ENCODE results near the gene CD74. TPM values are rescaled to one million over a fixed set of nuclear protein-coding genes. Genes with fewer than 3 reads are reported as not detected.
A peak's percentile ranks its signal among the peaks of the same experiment; 100 is the strongest.
"Not testable (repeated sequence)": the region's sequence is repeated elsewhere in the genome, so short reads cannot be mapped to it uniquely, and the experiment has no call there.

CD74 gene
- 100 to 1,000 TPM; 395 to 407 TPM for total RNA-seq

DNA sequence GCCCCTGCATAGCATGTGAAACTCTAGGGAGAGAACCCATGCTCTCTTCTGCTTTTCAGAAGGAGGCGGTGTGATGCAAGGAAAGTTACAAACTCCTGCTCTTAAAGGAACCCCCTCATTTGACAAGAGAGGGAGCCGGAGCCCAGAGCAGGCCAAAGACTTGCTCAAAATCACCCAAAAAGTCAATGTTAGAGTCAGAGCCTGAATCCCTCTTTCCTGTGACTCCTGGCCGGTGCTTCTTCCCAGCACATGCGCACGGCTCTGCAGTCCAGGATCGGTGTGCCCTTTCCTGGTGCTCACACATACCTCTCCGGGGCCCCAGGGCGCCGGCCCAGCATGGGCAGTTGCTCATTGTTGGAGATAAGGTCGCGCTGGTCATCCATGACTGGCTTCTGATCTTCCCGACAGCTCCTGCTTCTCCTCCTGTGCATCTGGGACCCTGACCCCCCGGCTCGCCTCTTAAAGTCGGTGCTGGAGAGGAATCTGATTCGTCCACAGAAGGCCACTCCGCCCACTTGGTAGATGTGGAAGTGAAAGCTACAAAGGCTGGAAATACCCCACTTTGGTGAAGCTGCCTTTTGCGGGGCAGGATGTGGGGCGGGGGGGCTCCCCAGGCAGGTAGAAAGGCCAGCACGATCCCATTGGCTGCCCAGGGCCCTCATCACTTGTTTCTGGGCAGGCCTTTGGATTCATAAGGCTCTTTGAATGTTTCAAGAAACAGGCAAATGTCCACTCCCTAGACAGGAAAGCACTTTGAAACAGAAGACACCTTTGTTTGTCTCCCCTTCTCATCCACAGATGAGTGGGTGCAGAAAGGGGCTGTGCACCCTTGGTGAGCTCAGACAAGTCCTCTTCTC is at the start of gene CD74:
TSS of gene CD74 (minus strand) at position 592 of the 857 bp plus-strand sequence. CDS start at position 431, 161 bp downstream.
- peak within 1 kb of the TSS; percentile 98 for H3K4me3 Mint-ChIP-seq
- peaks cover 22% of the 10 kb centered on the region for H3K36me3 Mint-ChIP-seq (ENCODE audit: low read depth)
- no peaks in the 10 kb centered on the region for H3K27me3 Mint-ChIP-seq (ENCODE audit: low read depth)
- H3K4me1 Mint-ChIP-seq (ENCODE audit: low read depth) = peaks cover 45% of the 10 kb centered on the region
- no peaks in the 10 kb centered on the region for H3K9me3 Mint-ChIP-seq (ENCODE audit: insufficient read depth)
- POLR2A ChIA-PET = interaction anchor here (0.6 to 5.4 kb wide), 35 partner anchors 9 to 862 kb away, joined by 3 to 70 read pairs (median 4); partner anchors contain the start of genes CSNK1A1, HMGXB3, RBM22 and RPS14
- peak; percentile 90 for ATAC-seq
- CTCF ChIA-PET = interaction anchor here (1.0 to 4.9 kb wide), 12 partner anchors 13 to 61 kb away, joined by 3 to 34 read pairs (median 5); partner anchors contain the start of genes RPS14 and TCOF1
- peak; percentile 97 for DNase-seq
- peak within 1 kb of the TSS; percentile 100 for H3K27ac Mint-ChIP-seq

DNA sequence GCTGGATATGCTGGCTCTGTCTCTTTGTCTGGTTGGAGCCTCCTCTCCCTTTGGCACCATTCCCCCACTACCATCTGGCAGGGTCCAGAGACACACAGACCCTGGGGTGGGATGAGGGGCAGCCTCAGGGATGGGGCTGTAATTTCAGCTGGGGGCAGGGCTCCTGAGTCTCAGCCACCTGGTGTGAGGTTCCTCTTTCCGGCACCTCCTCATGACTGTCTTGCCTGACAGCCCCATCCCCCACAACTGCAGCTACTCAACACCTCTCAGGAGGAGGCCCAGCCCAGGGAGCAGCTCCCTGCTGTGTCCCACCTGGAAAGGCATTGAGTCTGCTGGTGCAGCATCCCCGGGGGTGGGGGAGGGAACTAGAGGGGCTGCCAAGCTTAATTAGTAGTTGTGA is 48.5 kb upstream of the CD74 start:
- Mint-ChIP-seq H3K4me3 (no peak overlapping the region), H3K27me3 (ENCODE audit: low read depth) (no peaks in the 10 kb centered on the region), H3K36me3 (ENCODE audit: low read depth) (no peaks in the 10 kb centered on the region), H3K27ac (peak overlapping the region; percentile 54), H3K9me3 (ENCODE audit: insufficient read depth) (no peaks in the 10 kb centered on the region), H3K4me1 (ENCODE audit: low read depth) (peaks cover 45% of the 10 kb centered on the region)
- ATAC-seq (no peak), DNase-seq (peak; percentile 48)
- ChIA-PET POLR2A (interaction anchor here (2.9 kb wide), 1 partner anchor 11 kb away, joined by 10 read pairs; the partner anchor contains the start of gene RPS14), CTCF (interaction anchor here (1.3 to 5.4 kb wide), 4 partner anchors 11 to 239 kb away, joined by 3 to 45 read pairs (median 12); partner anchors contain the start of genes RBM22 and RPS14)

DNA sequence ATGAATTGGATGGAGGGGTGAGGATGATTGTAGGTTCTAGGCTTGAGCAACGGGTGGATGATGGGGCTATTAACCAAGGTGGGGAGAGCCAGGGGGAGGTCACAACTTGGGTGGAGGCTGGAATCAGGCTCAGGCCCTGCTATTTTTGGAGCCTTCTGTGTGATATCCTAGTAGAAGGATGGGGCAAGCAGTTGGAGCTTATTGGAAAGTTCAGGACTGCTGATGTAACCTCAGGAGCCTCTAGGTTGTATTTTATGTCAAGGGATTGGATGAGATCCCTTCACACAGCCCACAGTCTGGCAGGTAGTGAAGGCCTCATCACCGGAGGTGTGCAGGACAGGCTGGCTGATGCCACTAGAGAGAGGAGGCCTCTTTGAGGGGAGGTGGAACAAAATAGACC is 48.1 kb upstream of the CD74 start:
- DNase-seq (no peak), ATAC-seq (no peak)
- Mint-ChIP-seq H3K9me3 (ENCODE audit: insufficient read depth) (no peaks in the 10 kb centered on the region), H3K27me3 (ENCODE audit: low read depth) (no peaks in the 10 kb centered on the region), H3K27ac (peak overlapping the region; percentile 54), H3K4me3 (no peak overlapping the region), H3K36me3 (ENCODE audit: low read depth) (no peaks in the 10 kb centered on the region), H3K4me1 (ENCODE audit: low read depth) (peaks cover 45% of the 10 kb centered on the region)
- POLR2A ChIA-PET = interaction anchor here (0.6 to 2.9 kb wide), 2 partner anchors 11 to 290 kb away, joined by 3 to 10 read pairs; partner anchors contain the start of gene RPS14
- CTCF ChIA-PET = interaction anchor here (1.9 to 5.4 kb wide), 3 partner anchors 11 to 84 kb away, joined by 6 to 45 read pairs (median 18); partner anchors contain the start of gene RPS14

DNA sequence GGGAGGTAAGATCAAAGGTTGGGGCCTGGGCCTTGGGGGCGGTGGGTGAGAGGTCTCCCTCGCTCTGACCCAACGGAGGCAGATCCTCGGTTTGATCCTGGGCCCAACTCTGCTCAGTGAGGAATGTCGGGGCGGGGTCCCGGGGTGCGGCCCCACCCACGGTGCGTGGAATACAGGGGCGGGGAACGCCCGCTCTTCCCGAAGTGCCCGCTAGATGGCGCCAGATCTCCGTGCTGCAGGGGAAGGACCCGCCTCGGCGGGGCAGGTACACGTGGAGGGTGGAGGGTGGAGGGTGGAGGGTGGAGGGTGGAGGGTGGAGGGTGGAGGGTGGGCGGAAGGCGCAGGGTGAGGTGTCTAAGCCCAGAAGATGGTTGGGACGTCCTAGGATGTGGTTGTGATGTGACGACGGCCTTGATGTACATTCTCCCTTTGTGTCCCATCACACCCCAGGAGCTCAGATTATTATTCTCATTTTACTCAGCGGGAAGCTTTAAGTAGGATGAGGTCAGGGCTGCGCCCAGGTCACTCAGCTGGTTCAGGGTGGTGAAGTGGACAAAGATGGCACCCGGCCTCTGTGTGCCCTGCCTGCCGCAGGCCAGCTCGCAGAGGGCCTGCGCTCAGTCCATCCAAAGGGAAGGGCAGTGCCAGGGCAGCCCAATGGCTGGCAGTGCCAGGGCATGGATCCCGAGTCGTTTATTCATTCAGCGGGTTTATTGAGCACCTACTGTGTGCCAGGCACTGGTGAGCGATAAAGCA is 46.3 kb upstream of the CD74 start:
- peak overlapping the region; percentile 83 for H3K27ac Mint-ChIP-seq
- peaks cover 45% of the 10 kb centered on the region for H3K4me1 Mint-ChIP-seq (ENCODE audit: low read depth)
- H3K4me3 Mint-ChIP-seq = peak overlapping the region; percentile 31
- ChIA-PET POLR2A (interaction anchor here (0.7 to 2.9 kb wide), 2 partner anchors 9 to 46 kb away, joined by 3 to 10 read pairs; partner anchors contain the start of genes CD74 and RPS14), CTCF (interaction anchor here (0.6 to 5.4 kb wide), 25 partner anchors 9 to 755 kb away, joined by 3 to 45 read pairs (median 4); partner anchors contain the start of genes CD74, IRGM, RBM22 and RPS14)
- ATAC-seq (peak; percentile 93), DNase-seq (peak; percentile 90)
- no peaks in the 10 kb centered on the region for H3K9me3 Mint-ChIP-seq (ENCODE audit: insufficient read depth)
- H3K27me3 Mint-ChIP-seq (ENCODE audit: low read depth) = no peaks in the 10 kb centered on the region
- H3K36me3 Mint-ChIP-seq (ENCODE audit: low read depth) = no peaks in the 10 kb centered on the region

DNA sequence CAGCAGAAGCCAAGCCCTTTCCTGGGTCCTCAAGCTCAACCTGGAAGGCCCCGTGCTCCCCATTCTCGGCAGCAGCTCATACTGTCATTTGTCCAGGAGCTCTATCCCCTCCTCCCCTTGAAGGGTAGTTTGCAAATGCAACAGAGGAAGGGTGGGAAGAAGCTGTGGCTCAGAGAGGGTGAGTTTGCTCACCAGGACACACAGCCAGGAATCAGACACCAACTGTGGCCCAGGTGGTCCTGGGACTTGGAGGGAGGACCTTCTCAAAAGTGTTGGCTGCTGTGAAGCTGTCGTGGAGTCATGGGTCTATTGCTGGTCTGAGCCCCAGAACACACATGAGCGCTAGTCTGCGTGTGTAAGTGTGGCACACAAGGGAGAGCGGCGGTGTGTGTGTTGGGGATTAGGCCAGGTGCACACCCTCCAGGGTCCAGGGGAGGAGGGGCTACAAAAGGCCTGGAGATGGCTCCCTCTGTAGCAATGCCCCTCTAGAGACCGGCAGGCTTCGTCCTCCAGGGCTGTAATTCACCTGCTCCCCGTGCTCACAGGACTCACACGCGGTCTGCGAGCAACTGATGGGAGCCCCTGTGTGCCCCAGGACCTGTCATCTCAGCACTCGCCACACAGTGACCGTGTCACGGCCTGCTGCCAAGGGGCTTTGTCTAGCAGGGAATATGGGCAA is 45.0 kb upstream of the CD74 start:
- Mint-ChIP-seq H3K4me3 (peak overlapping the region; percentile 63), H3K9me3 (ENCODE audit: insufficient read depth) (no peaks in the 10 kb centered on the region), H3K27me3 (ENCODE audit: low read depth) (no peaks in the 10 kb centered on the region), H3K4me1 (ENCODE audit: low read depth) (peaks cover 45% of the 10 kb centered on the region), H3K36me3 (ENCODE audit: low read depth) (no peaks in the 10 kb centered on the region), H3K27ac (peak overlapping the region; percentile 88)
- CTCF ChIA-PET = interaction anchor here (0.6 to 5.4 kb wide), 25 partner anchors 8 to 658 kb away, joined by 3 to 45 read pairs (median 4); partner anchors contain the start of genes IRGM, RBM22 and RPS14
- POLR2A ChIA-PET = interaction anchor here (0.9 to 2.0 kb wide), 4 partner anchors 8 to 389 kb away, joined by 3 to 7 read pairs (median 4); partner anchors contain the start of genes CD74, IRGM and RPS14
- no peak for DNase-seq
- no peak for ATAC-seq

DNA sequence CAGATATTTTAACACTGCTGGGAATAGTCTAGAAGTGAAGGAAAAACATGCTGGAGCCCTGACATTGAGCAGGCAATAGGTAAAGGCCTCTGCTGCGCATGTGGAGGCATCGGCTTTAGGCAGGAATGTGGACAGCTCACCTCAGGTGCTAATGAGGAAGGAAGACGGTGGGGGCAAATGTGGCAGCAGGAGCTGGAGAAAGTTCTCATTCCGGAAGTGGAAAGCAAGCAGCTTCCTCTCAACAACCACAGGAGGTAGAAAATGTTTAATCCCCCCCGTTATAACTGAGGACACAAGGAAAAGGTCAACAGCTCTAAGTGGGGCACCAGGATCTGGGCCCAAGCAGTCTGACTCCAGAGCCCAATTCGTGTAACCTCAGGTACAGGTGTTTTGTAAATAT is 44.4 kb upstream of the CD74 start:
- Mint-ChIP-seq H3K27ac (peak overlapping the region; percentile 88), H3K4me1 (ENCODE audit: low read depth) (peaks cover 45% of the 10 kb centered on the region), H3K9me3 (ENCODE audit: insufficient read depth) (no peaks in the 10 kb centered on the region), H3K36me3 (ENCODE audit: low read depth) (no peaks in the 10 kb centered on the region), H3K4me3 (peak overlapping the region; percentile 63), H3K27me3 (ENCODE audit: low read depth) (no peaks in the 10 kb centered on the region)
- CTCF ChIA-PET = interaction anchor here (0.7 to 5.4 kb wide), 20 partner anchors 8 to 658 kb away, joined by 3 to 45 read pairs (median 4); partner anchors contain the start of genes IRGM, RBM22, RPS14 and SMIM3
- DNase-seq (peak; percentile 34), ATAC-seq (peak; percentile 13)
- POLR2A ChIA-PET = interaction anchor here (0.6 to 2.0 kb wide), 5 partner anchors 8 to 673 kb away, joined by 3 to 7 read pairs (median 4); partner anchors contain the start of genes CD74, IRGM and RPS14

DNA sequence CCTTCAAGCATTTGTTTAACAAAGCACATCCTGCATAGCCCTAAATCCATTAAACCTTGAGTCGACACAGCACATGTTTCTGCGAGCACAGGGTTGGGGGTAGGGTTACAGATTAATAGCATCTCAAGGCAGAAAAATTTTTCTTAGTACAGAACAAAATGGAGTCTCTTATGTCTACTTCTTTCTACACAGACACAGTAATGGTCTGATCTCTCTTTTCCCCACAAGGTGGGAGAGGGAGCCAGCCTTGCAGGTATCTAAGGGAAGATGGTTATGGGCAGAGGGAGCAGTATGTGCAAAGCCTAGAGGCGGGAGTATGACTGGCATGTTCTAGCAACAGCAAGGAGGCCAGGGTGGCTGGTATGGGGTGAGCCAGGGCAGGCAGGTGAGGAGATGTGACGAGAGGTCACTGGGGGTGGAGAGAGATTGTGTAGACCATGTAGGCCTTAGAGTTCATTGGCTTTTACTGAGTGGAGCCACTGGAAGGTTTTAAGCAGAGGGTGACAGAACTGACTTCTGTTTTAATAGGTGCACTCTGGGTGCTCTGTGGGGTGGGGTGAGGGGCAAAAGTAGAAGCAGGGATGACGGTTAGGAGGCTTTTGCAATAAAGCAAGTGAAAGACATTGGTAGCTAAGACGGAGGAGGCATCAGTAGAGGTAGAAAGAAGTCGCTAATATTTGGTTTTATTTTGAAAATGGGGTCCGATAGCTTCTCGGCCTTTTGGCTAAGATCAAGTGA is 42.0 kb upstream of the CD74 start:
- Mint-ChIP-seq H3K27ac (no peak overlapping the region), H3K4me1 (ENCODE audit: low read depth) (peaks cover 33% of the 10 kb centered on the region), H3K9me3 (ENCODE audit: insufficient read depth) (no peaks in the 10 kb centered on the region), H3K4me3 (no peak overlapping the region), H3K27me3 (ENCODE audit: low read depth) (no peaks in the 10 kb centered on the region), H3K36me3 (ENCODE audit: low read depth) (peaks cover 2% of the 10 kb centered on the region)
- CTCF ChIA-PET = no interaction called here
- DNase-seq (no peak), ATAC-seq (no peak)
- POLR2A ChIA-PET = no interaction called here

DNA sequence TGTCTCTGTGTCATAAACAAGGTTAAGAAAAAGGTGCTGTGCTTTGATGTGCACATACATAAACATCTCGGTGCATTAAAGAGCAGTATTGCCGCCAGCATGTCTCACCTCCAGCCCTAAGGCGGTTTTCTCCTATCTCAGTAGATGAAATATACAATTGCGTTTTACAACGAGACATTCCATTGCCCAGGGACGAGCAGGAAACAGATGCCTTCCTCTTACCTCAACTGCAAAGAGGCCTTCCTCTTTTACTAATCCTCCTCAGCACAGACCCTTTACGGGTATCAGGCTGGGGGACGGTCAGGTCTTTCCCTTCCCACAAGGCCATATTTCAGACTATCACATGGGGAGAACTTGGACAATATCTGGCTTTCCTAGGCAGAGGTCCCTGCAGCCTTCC is 41.3 kb upstream of the CD74 start:
- H3K27me3 Mint-ChIP-seq (ENCODE audit: low read depth); H3K27ac Mint-ChIP-seq; H3K36me3 Mint-ChIP-seq (ENCODE audit: low read depth); DNase-seq; H3K4me3 Mint-ChIP-seq; H3K9me3 Mint-ChIP-seq (ENCODE audit: insufficient read depth); ATAC-seq; CTCF ChIA-PET: not testable (repeated sequence)
- POLR2A ChIA-PET = interaction anchor here (0.7 kb wide), 1 partner anchor 10 kb away, joined by 4 read pairs; no protein-coding TSS in a partner anchor
- H3K4me1 Mint-ChIP-seq (ENCODE audit: low read depth) = peaks cover 26% of the 10 kb centered on the region

DNA sequence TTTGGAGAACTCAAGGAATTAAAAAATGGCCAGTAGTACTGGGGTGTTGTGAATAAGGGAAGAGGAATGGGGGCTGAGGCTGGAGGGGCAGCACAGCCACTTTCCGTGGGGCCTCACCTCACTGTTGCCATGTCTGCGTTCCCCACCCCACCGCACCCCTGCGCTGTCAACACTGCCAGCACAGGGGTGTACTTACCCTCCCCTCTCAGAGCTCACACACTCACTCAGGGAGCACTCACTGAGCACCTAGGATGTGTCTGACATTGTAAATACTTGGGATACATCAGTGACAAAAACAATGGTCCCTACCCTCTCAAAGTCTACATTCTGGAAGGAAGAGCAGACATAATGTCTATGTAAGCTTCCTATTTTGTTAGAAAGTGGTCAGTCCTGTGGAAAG is 40.2 kb upstream of the CD74 start:
- Mint-ChIP-seq H3K27ac (no peak overlapping the region), H3K4me1 (ENCODE audit: low read depth) (peaks cover 25% of the 10 kb centered on the region), H3K4me3 (no peak overlapping the region), H3K27me3 (ENCODE audit: low read depth) (no peaks in the 10 kb centered on the region), H3K36me3 (ENCODE audit: low read depth) (peaks cover 17% of the 10 kb centered on the region), H3K9me3 (ENCODE audit: insufficient read depth) (no peaks in the 10 kb centered on the region)
- ChIA-PET POLR2A (no interaction called here), CTCF (interaction anchor here (0.7 kb wide), 1 partner anchor 394 kb away, joined by 3 read pairs; no protein-coding TSS in a partner anchor)
- ATAC-seq (no peak), DNase-seq (no peak)

DNA sequence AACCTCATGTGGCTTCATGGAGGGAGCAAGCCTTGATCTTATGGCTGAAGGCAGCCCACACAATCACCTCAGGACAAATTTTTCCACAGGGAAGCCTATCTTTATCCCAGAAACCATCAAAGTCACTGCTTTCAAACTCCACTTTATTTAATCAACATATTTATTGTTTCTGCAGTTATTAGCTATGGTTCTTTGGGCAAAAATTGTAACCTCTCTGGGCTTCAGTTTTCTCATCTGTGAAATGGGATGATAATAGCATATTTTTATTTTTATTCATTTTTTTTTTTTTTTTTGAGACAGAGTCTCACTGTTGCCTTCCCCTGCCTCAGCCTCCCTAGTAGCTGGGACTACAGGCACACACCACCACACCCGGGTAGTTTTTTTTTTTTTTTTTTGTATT is 38.9 kb upstream of the CD74 start:
- no peak for DNase-seq
- Mint-ChIP-seq H3K27me3 (ENCODE audit: low read depth) (no peaks in the 10 kb centered on the region), H3K9me3 (ENCODE audit: insufficient read depth) (no peaks in the 10 kb centered on the region), H3K27ac (no peak overlapping the region), H3K4me1 (ENCODE audit: low read depth) (peaks cover 24% of the 10 kb centered on the region), H3K4me3 (no peak overlapping the region), H3K36me3 (ENCODE audit: low read depth) (peaks cover 30% of the 10 kb centered on the region)
- POLR2A ChIA-PET = interaction anchor here (0.6 to 2.9 kb wide), 2 partner anchors 40 to 332 kb away, joined by 3 to 36 read pairs; partner anchors contain the start of gene CD74
- no peak for ATAC-seq
- CTCF ChIA-PET = interaction anchor here (1.1 to 2.6 kb wide), 2 partner anchors 7 to 395 kb away, joined by 3 to 19 read pairs; partner anchors contain the start of gene IRGM

Measured in activated CD8-positive, alpha-beta T cell treated with anti-CD3 and anti-CD28 coated beads, Interleukin-2, amount 10 ng/mL, durations not matched to agents 7 days and 5 days (primary cell).